ENCODE results near the gene BCL7B.

DNA sequence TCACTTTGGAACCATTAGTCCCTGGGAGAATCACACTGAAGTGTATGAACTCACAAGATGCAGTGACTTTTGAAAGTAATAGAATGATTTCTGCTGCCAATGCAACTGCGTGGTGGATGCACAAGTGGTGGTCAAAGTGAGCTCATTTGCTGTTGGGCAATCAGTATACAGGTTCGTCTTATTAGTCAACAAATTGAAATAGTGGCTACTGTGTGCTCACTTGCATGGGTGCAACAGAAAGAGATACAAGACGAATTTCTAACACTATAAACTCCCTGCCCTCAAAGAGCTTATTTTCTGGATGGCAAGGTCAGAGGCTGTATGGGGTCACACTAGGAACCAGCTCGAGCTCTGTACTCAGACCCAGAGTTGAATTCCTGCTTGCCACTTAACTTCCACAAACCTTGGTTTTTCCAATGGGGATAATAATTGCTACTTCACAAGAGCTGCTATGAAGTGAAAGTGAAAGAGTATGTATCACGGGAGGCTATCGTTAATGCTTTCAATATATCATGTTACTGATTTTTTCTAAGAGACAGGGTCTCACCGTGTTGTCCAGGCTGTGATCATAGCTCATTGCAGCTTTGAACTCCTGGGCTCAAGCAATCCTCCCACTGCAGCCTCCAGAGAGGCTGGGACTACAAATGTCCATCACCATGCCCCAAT, 8.3 kb upstream of the BCL7B start:
- no peak for TF ChIP-seq POLR2A (IDR thresholded peaks at IDR 0.05; ENCODE audit: low read depth, low read length)
- TF ChIP-seq POLR2AphosphoS5 (IDR thresholded peaks at IDR 0.05; ENCODE audit: low read depth, low read length): no peak
- TF ChIP-seq TAF1 (IDR thresholded peaks at IDR 0.05; ENCODE audit: borderline replicate concordance, low read depth, low read length): no peak

All from GM12892 (cell line).